ENCODE data around the gene NASP. TPM values are rescaled to one million over a fixed set of nuclear protein-coding genes. Genes with fewer than 3 reads are reported as not detected.
A peak's percentile ranks its signal among the peaks of the same experiment; 100 is the strongest.

Gene NASP
- total and polyA plus RNA-seq, 2 of the 13 experiments (the other 11 are each of a cell fraction or from before 2014, with no cell fraction given), result 132 to 256 TPM

GRCh38 chr1:45583666-45584350 is at the start of gene NASP (continued):
- no peak; the same call in 1 of the 2 replicates for TF ChIP-seq ZBTB40 (IDR thresholded peaks at IDR 0.05)
- peak; percentile 50; the same call in 1 of the 2 replicates for TF ChIP-seq ZBTB40 (CRISPR knock-in tag; IDR thresholded peaks at IDR 0.05)
- TF ChIP-seq LCORL (IDR thresholded peaks at IDR 0.05), result no peak
- TF ChIP-seq LCORL (CRISPR knock-in tag; IDR thresholded peaks at IDR 0.05), result no peak; the same call in 1 of the 2 replicates
- no peak for TF ChIP-seq JARID2 (CRISPR knock-in tag; IDR thresholded peaks at IDR 0.05; ENCODE audit: insufficient replicate concordance)
- no peak for TF ChIP-seq STAG1 (CRISPR knock-in tag; IDR thresholded peaks at IDR 0.05)
- no peak for TF ChIP-seq ZNF451 (CRISPR knock-in tag; IDR thresholded peaks at IDR 0.05)
- no peak for TF ChIP-seq ESRRA (CRISPR knock-in tag; IDR thresholded peaks at IDR 0.05; ENCODE audit: low read depth)
- TF ChIP-seq SMAD3 (CRISPR knock-in tag; IDR thresholded peaks at IDR 0.05), result no peak
- TF ChIP-seq KDM2A (CRISPR knock-in tag; IDR thresholded peaks at IDR 0.05; ENCODE audit: borderline replicate concordance, low read depth), result peak; percentile 28; the same call in 1 of the 2 replicates
- TF ChIP-seq NBN (conservative IDR thresholded peaks at IDR 0.05), result no peak
- no peak for TF ChIP-seq NFE2L2 (IDR thresholded peaks at IDR 0.05; ENCODE audit: low read length)
- TF ChIP-seq ZFP36 (IDR thresholded peaks at IDR 0.05; ENCODE audit: borderline replicate concordance, low read depth, low read length, partially characterized antibody), result no peak
- TF ChIP-seq, protein P1, sequence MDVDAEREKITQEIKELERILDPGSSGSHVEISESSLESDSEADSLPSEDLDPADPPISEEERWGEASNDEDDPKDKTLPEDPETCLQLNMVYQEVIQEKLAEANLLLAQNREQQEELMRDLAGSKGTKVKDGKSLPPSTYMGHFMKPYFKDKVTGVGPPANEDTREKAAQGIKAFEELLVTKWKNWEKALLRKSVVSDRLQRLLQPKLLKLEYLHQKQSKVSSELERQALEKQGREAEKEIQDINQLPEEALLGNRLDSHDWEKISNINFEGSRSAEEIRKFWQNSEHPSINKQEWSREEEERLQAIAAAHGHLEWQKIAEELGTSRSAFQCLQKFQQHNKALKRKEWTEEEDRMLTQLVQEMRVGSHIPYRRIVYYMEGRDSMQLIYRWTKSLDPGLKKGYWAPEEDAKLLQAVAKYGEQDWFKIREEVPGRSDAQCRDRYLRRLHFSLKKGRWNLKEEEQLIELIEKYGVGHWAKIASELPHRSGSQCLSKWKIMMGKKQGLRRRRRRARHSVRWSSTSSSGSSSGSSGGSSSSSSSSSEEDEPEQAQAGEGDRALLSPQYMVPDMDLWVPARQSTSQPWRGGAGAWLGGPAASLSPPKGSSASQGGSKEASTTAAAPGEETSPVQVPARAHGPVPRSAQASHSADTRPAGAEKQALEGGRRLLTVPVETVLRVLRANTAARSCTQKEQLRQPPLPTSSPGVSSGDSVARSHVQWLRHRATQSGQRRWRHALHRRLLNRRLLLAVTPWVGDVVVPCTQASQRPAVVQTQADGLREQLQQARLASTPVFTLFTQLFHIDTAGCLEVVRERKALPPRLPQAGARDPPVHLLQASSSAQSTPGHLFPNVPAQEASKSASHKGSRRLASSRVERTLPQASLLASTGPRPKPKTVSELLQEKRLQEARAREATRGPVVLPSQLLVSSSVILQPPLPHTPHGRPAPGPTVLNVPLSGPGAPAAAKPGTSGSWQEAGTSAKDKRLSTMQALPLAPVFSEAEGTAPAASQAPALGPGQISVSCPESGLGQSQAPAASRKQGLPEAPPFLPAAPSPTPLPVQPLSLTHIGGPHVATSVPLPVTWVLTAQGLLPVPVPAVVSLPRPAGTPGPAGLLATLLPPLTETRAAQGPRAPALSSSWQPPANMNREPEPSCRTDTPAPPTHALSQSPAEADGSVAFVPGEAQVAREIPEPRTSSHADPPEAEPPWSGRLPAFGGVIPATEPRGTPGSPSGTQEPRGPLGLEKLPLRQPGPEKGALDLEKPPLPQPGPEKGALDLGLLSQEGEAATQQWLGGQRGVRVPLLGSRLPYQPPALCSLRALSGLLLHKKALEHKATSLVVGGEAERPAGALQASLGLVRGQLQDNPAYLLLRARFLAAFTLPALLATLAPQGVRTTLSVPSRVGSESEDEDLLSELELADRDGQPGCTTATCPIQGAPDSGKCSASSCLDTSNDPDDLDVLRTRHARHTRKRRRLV (CRISPR knock-in tag; IDR thresholded peaks at IDR 0.05), result no peak
- no peak for TF ChIP-seq ZNF788 (CRISPR knock-in tag; IDR thresholded peaks at IDR 0.05; ENCODE audit: borderline replicate concordance)
- TF ChIP-seq ZEB1 (IDR thresholded peaks at IDR 0.05; ENCODE audit: insufficient replicate concordance, low read depth), result no peak
- no peak for TF ChIP-seq ZBTB38 (CRISPR knock-in tag; IDR thresholded peaks at IDR 0.05)
- TF ChIP-seq TAF1 (CRISPR knock-in tag; IDR thresholded peaks at IDR 0.05), result peak; percentile 84

All from HepG2 (cell line).